HG03575 (cell line): ENCODE results near the gene TMEM97.

ENCODE experiments used
- ATAC-seq: cut with Tn5 transposase; IDR thresholded peaks from one replicate; pipeline ENCODE4 v1.9.1; 2021; ENCODE audit not compliant: unreplicated experiment, insufficient number of reproducible peaks, low FRiP score; ENCODE audit errors: extremely low read depth

The TMEM97 gene

DNA sequence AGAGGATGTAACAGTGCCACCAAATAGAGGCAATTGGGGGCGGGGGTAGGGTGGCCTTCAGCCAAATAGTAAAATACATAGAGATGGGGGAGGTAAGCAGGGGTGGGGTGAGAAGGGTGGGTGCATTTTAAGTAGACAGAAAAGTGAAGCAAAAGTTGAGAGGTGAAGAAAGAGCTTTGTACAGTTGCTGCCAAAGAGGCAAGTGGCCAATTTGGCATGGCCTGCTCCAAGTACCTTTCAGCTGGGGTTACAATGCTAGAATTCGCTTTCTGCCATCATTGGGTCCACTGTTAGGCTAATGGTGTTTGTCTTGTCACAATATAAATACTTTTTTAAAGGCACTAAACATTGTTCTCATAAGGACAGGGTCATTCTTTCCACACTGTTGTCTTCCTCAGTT is 5.2 kb upstream of the TMEM97 start:
- ATAC-seq = no peak

DNA sequence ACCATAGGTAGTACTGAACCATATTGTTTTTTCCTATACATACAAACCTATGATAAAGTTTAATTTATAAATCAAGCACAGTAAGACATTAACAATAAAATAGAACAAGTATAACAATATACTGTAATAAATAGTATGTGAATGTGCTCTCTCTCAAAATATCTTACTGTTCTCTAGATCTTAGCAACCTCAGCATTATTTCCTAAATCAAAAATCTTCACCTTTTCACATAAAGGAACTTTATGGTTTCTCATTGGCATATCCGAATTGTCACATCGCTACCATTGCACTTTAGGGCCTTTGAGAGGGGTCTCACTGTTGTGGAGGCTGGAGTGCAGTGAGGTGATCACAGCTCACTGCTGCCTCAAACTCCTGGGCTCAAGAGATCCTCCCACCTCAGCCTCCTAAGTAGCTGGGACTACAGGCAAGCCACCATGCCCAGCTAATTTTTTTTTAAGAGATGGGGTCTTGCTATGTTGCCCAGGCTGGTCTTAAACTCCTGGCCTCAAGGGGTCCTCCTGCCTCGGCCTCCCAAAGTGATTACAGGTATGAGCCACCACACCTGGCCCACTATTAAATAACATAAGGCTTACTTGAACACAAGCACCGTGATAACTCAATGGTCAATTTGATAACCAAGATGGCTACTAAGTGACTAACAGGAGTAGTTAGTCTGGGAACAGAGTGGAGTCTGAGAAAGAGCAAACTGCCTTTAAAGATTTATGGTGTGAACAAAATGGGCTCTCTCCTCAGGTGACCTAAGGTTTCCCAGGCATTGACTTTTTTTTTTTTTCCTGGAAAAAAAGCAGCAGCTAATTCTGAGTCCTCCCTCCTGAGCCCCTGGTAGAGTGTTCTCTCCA is 2.9 kb upstream of the TMEM97 start:
- ATAC-seq = no peak

DNA sequence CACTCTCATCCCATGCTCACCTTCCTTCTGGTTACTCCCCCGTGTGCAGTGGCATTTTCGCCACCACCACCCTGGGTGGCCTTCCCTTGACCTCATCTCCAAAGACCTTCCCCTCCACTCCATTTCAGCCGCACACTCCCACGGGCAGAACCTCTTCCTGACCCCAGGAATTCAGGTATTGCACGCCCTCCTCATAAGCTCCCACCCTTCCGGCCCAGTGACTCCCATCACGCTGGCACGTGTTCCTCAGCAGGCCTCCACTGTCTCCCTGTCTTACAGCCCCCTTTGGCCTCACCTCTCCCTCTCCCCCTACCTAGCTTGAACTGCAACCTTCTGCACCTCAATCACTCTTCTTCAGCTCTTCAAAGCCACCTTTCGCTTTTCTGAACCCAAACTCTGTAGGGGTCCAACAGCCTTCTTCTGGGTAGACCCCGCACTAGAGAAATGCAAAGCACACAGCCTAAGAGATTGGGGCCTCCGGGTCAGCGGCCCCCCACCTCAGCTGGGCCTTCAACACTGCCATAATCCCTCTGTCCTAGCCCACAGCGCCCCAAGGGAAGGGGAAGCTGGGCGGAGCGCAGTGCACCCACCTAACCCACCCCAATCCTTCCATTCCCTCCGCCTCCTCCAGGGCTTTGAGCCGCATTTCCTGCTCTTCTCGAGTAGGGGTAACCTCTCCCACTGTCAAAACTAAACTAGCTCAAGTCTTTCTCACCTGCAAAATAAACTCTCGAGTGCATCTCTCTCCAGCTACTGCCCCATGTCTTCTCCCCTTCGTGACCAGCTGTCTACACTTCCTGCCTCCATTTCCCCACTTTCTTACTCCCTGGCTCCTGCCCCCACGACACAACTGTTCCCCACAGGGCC is 1.7 kb upstream of the TMEM97 start:
- ATAC-seq = no peak

DNA sequence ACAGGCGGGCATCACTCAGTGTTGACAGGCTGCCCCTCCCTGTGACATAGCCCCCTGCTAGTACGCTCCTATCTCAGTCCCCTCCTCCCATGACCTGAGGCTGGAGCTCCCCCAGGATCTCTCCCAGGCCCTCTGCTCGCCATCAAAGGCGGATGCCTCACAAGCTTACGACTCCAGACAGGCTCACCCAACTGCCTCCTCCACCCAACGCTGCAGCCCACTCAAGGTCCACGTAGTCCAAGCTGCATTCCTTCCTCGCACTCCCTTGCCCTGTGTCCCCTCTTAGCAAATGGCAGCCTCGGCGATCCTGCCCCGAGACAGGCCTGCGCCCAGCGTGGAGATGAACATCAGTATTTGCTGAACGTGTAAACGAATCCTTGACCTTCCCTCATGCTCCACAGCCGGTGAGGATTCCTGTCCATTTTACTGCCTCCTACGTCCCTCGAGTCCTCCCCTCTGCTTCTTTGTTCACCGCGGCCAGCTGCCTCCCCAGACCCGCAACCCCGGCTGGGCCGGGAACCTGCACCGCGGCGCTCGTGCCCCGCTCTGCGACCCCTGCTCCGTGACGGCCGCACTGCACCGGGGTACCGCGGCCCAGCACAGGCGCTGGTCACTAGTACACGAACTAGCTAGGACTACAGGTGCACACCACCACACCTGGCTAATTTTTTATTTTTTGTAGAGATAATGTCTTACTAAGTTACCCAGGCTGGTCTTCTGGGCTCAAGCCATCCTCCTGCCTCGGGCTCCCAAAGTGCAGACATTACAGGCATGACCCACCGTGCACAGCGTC is 838 bp upstream of the TMEM97 start:
- ATAC-seq = no peak

DNA sequence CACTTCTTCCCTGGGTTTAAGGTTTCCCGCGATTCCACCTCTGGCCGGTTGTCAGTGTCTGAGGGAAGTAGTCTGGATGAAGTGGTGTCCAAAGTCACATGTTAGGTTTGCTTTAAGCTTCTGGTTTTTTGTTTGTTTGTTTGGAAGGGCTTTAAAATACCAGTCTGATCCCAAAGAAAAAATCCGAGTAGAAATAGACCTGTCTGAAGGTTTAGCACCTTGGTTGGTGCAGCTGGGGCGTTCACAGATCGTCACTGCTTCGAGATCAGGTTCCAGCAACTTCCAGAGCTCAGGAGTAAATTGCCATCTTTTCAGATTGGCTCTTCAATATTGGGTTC is 567 bp downstream of the TMEM97 start:
- no peak for ATAC-seq

DNA sequence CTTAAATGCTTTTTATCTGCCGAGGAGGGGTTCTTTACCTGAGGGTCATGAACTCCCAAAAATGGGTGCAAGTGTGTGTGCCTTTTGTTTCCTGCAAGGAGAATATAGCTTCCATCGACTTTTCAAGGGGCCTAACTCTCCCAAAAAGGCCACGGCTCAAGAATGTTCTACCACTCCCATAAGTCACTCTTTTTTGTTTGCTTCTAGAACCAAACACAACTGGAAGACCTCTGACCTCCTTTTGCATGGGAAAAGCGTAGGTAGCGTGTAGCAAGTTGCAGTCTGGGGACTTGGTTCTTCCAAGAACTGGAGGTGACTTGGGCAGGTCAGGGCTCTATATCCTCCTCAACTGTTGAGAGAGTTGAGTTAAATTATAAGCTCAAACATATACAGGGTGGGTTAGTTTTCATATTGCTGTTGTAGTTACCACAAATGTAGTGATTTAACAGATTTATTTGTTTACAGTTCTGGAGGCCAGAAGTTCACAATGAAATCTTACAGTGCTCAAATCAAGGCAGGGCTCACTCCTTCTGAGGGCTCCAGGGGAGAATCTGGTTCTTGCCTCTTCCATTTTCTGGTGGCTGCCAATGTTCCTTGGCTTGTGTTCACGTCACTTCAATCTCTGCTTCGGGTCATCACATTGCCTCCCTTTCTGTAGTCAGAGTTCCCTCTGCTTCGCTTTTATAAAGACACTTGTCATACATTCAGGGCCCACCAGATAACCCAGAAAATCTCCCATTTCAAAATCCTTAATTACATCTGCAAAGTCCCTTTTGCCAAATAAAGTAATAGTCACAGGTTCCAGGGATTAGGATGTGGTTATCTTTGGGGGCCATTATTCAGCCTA is 1.4 kb downstream of the TMEM97 start:
- ATAC-seq = no peak

DNA sequence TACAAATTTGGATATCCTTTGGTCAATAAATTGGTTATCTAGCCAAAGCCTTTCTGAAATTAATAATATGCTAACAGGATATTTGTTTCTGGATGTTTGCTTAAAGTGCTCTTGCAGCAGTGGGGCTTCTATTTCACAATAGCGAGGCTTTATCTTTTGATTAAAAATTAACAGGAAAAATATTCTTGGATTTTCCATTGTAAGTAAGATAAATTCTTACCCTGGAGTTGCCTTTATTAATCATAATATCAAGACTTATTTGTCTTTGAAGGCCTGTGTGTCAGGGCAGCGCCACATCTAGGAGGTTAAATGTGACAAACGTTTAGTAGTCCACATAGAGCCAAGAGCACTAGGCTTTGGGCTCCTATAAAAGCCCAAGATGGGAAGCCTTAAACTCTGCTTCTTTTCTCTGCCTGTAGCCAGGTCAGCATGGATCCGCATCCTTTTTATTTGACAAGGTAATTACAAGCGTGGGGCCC is 5.3 kb downstream of the TMEM97 start:
- ATAC-seq = no peak

DNA sequence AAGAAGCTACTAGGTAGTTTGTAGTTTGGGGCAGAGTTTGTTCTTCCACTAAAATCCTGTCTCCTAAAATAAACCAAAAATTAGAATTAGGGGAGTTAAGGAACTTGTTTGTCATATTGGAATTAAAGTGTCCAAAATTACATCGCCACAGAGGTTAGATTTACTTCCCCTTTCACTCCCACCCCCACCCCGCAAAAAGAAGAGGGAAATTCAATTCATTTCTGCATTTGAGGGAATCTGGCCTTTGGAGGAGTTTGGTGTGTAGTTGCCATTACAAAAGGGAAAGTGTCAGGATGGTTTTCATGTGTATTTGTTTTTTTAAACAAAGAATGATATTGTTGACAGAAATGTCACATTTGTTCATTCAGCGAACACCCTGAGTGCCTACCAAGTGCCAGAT is 5.8 kb downstream of the TMEM97 start:
- no peak for ATAC-seq

DNA sequence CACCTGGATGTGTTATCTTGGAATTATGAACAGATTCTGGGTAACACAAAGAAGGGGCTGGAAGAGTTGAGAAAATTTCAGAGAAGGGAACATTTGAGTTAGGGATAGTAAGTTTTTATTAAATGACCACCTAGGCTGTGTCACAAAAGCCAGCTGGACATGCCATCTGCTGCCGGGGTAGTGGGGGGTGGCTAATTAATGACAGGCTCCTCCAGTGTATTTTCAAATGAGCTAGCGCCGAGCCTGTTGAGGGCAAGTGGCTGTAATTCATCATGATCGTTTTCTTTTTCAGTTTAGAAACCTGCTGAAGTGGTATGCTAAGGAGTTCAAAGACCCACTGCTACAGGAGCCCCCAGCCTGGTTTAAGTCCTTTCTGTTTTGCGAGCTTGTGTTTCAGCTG is 6.2 kb downstream of the TMEM97 start:
- ATAC-seq = no peak

DNA sequence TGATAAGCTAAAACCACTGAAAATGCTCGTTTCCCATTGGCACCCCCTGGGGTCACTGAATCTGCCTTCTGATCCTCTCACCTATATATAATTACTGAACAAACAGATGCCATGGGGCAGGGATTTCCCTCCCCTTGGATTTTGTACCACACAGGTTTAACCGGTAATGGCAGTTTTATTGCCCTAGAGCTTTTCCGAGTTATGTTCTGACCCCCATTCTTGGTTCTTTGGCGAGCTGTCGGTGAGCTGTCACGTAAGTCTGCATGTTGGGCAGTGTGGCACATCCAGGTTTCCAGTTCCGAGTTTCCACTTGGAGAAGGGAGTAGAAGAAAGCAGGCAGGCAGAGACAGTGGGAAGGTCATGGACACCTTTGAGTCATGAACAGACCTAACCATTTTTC is 7.1 kb downstream of the TMEM97 start:
- no peak for ATAC-seq

DNA sequence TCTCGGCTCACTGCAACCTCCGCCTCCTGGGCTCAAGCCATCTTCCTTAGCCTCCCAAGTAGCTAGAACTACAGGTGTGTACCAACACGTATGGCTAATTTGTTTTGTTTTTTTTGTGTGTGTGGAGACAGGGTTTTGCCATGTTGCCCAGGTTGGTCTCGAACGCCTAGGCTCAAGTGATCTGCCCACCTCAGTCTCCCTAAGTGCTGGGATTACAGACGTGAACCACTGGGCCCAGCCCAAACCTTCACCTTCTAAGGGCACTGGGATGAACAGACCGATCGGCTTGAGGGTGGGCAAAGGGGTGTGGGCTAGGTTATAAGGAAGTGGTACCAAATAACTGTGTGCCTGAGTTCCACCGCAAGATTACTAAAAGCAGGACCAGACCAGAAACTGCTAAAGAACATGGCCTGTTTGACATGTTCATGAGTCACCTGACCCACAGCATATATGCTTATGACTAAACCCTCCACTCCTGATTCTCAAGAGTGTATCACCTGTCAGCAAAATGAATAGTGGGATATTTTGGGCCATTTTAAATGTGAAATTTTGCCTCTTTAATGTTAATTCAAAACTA is 8.1 kb downstream of the TMEM97 start:
- ATAC-seq = no peak

DNA sequence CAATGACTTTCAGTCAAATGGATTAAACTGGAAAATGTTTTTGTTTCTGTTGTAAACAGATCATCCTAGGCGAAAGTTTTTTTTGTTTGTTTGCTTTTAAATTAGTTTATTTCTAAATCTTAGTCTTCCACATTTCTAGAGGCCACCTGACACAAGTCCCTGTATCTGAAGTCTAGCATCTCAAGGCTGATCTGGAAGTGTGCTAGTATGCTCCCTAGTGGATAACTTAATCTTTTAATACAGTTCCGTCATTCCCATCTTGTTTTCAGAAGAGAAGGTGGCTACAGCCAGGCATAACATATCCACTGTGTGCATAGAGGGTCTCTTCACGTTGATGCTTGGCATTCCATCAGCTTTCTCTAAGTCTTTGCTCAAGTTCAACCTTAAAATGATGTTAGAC is 8.7 kb downstream of the TMEM97 start:
- ATAC-seq = no peak

DNA sequence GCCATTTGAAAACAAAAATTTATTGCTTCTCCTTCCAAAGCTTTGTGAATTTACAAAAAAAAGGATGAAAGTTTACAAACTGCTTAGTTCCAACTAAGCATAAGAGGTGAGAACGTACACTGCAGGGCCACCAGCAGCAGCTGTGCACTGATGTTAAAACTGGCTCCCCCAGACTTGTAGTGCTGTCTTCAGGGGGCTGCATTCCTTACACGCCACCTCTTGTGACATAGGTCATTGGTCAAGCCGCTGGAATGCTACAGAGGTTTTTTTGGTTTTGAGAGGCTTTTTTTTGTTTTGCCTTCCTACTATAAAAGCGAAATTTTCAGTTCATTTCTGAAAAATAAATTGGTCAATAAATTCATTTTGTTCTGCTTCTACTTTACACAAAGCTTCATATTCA is 9.3 kb downstream of the TMEM97 start:
- no peak for ATAC-seq

DNA sequence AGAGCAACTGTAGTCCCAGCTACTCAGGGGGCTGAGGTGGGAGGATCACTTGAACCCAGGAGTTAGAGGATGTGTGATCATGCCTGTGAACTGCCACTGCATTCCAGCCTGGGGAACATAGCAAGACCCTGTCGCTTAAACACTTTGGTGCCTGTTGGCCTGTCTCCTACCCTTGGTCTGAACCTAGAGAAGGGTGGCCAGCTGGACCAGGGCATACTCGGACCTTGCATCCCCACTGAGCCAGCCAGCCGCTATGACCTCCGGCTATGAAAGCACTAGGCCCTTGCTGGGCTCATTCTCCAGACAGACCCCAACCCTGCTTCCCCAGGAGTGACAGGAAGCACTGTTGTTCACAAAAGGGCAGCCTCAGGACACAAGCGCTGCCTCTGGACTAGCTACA is 11.7 kb downstream of the TMEM97 start:
- no peak for ATAC-seq

DNA sequence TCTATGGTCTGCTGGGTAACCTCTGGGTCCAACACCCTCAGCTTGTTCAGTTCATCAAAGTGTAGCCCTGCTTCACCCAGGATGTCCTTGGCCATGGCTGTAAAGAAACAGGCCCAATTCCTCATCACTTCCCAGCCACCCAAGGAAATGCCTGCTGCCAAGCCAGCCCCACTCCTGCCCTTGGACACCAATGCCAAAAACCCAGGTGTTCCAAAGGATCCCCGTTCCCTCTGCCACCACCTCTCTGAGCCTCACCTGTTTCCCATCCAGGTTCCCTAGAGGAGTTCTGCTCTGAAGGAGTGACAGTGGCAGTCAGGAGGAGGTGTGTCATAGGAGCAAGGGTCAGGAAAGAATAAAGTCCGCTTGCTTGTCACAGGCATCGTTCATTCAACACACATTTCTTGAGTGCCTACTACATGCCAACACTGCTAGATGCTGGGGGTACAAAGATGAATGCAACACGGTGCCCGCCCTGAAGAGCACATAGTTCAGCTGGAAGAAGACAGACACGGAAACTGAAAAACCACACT is 13.0 kb downstream of the TMEM97 start:
- ATAC-seq = no peak

DNA sequence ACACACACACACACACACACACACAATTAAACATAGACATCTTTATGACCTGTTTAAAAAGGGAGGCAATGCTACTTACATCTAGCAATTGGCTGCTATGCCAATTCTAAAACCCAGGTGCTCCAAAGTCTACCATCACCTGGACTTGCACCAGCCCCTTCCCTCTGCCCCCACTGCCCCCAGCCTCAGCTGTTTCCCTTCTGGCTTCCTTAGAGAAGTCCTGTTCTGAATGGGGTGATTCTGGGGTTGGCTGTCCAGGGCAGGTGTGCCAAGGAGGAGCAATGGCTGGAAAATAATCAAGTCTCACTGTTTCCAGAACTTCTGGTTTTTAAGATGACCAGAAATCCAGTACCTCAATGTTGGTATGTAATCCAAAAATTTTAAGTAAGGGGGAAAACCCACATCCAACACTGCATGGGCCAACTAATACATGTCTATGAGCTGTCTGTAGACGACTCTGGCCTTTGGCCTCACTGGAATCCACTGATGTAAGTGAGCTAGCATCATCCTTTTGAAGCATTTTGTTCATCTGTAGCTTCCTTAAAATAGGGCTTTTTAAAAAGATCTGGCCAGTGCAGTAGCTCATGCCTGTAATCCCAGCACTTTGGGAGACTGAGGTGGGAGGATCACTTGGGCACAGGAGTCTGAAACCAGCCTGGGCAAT is 14.2 kb downstream of the TMEM97 start:
- no peak for ATAC-seq

DNA sequence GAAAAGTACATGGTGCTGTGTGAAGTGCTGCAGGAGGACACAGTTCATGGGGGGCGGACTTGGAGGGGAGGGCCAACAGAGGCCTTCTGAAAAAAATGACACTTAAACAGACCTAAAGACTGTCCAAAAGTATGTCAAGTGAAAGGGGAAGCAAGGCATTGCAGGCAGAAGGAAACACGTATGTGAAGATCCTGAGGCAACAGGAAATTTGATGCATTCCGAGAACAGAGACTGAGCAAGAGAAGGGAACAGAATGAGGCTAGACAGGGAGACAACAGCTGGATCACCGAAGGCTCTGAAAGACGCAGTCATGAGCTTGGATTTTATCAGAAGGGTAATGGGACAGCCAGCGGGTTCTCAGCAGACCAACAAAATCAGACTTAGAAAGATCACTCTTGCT is 15.2 kb downstream of the TMEM97 start:
- no peak for ATAC-seq
